ENCODE measurements around the gene TMEM127.

TMEM127 gene

GRCh38 chr2:96203130-96204028 is 62.4 kb downstream of the TMEM127 start:
- no peak for DNase-seq

GRCh38 chr2:96202152-96202854 is 63.5 kb downstream of the TMEM127 start:
- DNase-seq, result no peak

GRCh38 chr2:96201338-96201737 is 64.5 kb downstream of the TMEM127 start:
- no peak for DNase-seq

- DNase-seq, result no peak
Measured at GRCh38 chr2:96198921-96199320, 66.9 kb downstream of the TMEM127 start.
